Lung (tissue), 12 donors: ENCODE data around the gene SDR39U1. TPM values are rescaled to one million over a fixed set of nuclear protein-coding genes. Genes with fewer than 3 reads are reported as not detected.
"Not testable (repeated sequence)": the region's sequence is repeated elsewhere in the genome, so short reads cannot be mapped to it uniquely, and the experiment has no call there.

Experiments used
- ATAC-seq: fragments of 200-7000 bp; cut with Tn5 transposase; one replicate; pipeline ENCODE4 v1.9.1; 2020; ENCODE audit warnings: moderate number of reproducible peaks; ENCODE audit not compliant: insufficient read depth, low FRiP score
- DNase-seq, 3 donors: peaks; one replicate each; pipeline ENCODE4 v3.0.0-alpha.2; 2013 to 2017
- H3K27ac ChIP-seq, 2 donors: one replicate each; pipeline ENCODE4 v1.5.1; 2013; ENCODE audit warnings: mild to moderate bottlenecking in 2 of 2, moderate library complexity in 2 of 2, control low read depth in 1 of 2, inconsistent platforms in 1 of 2, low read depth in 1 of 2, low read length in 1 of 2
- H3K27me3 ChIP-seq, 3 donors: one replicate each; pipeline ENCODE4 v1.5.1; 2013; ENCODE audit warnings: low read length in 2 of 3; ENCODE audit not compliant: control insufficient read depth in 3 of 3, insufficient read depth in 3 of 3
- H3K36me3 ChIP-seq, 4 donors: one replicate each; pipeline ENCODE4 v1.5.1; 2013; ENCODE audit warnings: low read length in 4 of 4, mild to moderate bottlenecking in 1 of 4, moderate library complexity in 1 of 4; ENCODE audit not compliant: control insufficient read depth in 4 of 4, insufficient read depth in 4 of 4
- H3K4me1 ChIP-seq, 5 donors: one replicate each; pipeline ENCODE4 v1.5.1; 2013; ENCODE audit warnings: low read length in 5 of 5, mild to moderate bottlenecking in 2 of 5, moderate library complexity in 1 of 5; ENCODE audit not compliant: control insufficient read depth in 5 of 5, insufficient read depth in 5 of 5
- H3K4me3 ChIP-seq: one replicate; pipeline ENCODE4 v1.5.1; 2013; ENCODE audit warnings: mild to moderate bottlenecking, control low read depth, moderate library complexity
- H3K9ac ChIP-seq, 2 donors: one replicate each; pipeline ENCODE4 v1.5.1; 2013; ENCODE audit warnings: low read length in 2 of 2, control low read depth in 1 of 2; ENCODE audit not compliant: insufficient read depth in 1 of 2
- H3K9me3 ChIP-seq, 4 donors: one replicate each; pipeline ENCODE4 v1.5.1; 2013; ENCODE audit warnings: low read length in 3 of 4, mild to moderate bottlenecking in 1 of 4, moderate library complexity in 1 of 4; ENCODE audit not compliant: control insufficient read depth in 4 of 4, insufficient read depth in 3 of 4
- WGBS, 2 donors: extraction: QIAGEN DNeasy Blood & Tissue Kit; methylation state at CpG; one replicate each; pipeline ENCODE4 v1.1.7; 2013; 5-methylcytosine and 5-hydroxymethylcytosine counted together
- polyA plus RNA-seq, 2 donors: library from polyadenylated mRNA; stranded (reverse); fragments of 200-250 nt; gene quantifications; one replicate each; pipeline ENCODE4 v1.2.1, GENCODE V29; 2013
- total RNA-seq, 2 donors: library from RNA; depleted of rRNA in 1 of 2; stranded (reverse); fragments of >200 nt in 1 of 2; gene quantifications; one replicate each; pipeline ENCODE4 v1.2.1, GENCODE V29; 2014 to 2021
- TF ChIP-seq, protein P1 (sequence below): IDR thresholded peaks from 2 replicates; pipeline ENCODE4 v1.5.1; 2012; ENCODE audit warnings: mild to moderate bottlenecking; ENCODE audit errors: control extremely low read depth, extremely low read depth
- donor health status: control.
- donor health status: control.
- donor health status: Bipolar disorder and iron deficiency.
- donor health status: healthy.
- donor health status: DM: yes; HTN: yes; CAD: no.

SDR39U1 gene
- total and polyA plus RNA-seq, 4 donors, result 19.5 to 63.9 (median 52.8) TPM

DNA sequence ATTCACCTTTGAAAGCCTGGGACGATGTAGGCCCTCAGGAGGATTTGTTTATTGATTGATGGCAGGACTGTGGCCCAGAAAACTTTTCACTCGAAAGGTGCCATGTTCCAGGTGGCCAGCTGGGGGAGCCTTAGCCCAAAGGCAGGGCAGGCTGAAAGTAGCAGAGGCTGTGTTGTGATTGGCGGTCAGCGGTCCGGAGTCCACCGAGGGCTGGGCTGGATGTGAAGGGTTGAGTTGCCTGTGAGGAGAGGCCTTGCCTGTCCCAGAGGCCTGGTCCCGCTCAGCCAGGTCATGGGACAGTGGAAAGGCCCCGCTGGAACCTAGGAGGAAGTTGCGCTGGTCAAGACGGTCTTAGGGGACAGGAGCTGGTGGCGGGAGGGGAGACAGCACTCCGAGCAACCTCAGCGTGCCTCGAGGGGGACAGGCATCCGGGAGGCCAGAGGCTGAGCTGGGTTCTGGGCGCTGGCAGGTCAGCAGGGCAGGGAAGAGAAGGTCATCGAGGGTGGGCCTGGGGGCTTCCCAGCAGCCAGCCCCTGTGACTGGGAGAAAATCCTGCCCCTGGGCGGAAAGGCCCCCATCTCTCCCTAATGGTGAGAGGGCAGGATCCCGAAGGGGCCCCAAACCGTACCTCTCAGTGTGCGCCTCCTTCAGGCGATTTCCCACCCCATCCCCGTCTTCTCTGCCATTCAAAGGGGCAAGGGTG, 39.2 kb upstream of the SDR39U1 start:
- DNase-seq (peak; percentile 13 to 30 (median 18)), ATAC-seq (no peak)
- no peak overlapping the region for H3K27ac ChIP-seq
- no peaks in the 10 kb centered on the region for H3K4me1 ChIP-seq
- H3K9ac ChIP-seq, result no peak overlapping the region
- peaks cover 0 to 2% (median 0%) of the 10 kb centered on the region in 4 donors for H3K9me3 ChIP-seq
- H3K27me3 ChIP-seq, result no peaks in the 10 kb centered on the region
- no peak overlapping the region for H3K4me3 ChIP-seq
- TF ChIP-seq, protein P1, sequence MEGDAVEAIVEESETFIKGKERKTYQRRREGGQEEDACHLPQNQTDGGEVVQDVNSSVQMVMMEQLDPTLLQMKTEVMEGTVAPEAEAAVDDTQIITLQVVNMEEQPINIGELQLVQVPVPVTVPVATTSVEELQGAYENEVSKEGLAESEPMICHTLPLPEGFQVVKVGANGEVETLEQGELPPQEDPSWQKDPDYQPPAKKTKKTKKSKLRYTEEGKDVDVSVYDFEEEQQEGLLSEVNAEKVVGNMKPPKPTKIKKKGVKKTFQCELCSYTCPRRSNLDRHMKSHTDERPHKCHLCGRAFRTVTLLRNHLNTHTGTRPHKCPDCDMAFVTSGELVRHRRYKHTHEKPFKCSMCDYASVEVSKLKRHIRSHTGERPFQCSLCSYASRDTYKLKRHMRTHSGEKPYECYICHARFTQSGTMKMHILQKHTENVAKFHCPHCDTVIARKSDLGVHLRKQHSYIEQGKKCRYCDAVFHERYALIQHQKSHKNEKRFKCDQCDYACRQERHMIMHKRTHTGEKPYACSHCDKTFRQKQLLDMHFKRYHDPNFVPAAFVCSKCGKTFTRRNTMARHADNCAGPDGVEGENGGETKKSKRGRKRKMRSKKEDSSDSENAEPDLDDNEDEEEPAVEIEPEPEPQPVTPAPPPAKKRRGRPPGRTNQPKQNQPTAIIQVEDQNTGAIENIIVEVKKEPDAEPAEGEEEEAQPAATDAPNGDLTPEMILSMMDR, result peak; percentile 25
- no peaks in the 10 kb centered on the region for H3K36me3 ChIP-seq
- 42 to 62% methylated on average over 23 of the region's 23 CpGs for WGBS, 2 donors

DNA sequence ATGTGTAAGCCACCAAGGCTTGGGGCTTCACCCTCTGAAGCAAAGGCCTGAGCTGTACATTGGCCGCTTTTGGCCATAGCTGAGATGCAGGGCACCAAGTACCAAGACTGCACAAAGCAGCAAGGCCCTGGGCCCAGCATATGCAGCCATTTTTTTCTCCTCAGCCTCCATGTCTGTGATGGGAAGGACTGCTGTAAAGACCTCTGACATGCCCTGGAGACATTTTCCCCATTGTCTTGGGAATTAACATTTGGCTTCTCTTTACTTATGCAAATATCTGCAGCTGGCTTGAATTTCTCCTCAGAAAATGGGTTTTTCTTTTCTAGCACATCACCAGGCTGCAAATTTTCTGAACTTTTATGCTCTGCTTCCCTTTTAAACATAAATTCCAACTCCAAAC, 37.4 kb upstream of the SDR39U1 start:
- ATAC-seq, H3K9ac ChIP-seq, H3K27me3 ChIP-seq, H3K27ac ChIP-seq, DNase-seq, H3K36me3 ChIP-seq, H3K9me3 ChIP-seq, H3K4me3 ChIP-seq, H3K4me1 ChIP-seq: not testable (repeated sequence)
- WGBS, 2 donors, result 0 to 91% methylated on average over 1 of the region's 1 CpG

DNA sequence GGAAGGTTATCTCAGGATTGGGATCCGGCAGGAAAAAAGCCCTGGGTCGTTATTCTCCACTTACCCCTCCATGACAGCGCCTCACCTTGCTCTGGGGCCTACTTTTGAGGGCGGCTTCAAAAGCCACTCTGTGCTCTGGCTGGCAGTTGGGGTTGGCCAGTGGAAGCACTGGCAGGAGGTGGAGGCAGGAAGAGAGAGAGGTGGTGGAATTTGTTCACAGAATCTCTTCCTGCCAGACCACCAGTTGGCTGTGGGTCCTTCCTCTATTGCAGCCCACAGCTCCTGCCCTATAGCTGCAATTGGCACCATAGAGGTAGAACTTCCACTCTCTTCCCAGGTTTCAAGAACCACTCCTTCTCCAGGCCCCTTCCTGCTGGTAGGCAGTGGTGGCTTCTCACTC, 32.7 kb upstream of the SDR39U1 start:
- 47 to 58% methylated on average over 4 of the region's 4 CpGs for WGBS, 2 donors
- Histone ChIP-seq H3K4me1 (no peaks in the 10 kb centered on the region), H3K9me3 (peaks cover 0 to 2% (median 0%) of the 10 kb centered on the region in 4 donors), H3K36me3 (no peaks in the 10 kb centered on the region), H3K27ac (no peak overlapping the region), H3K27me3 (no peaks in the 10 kb centered on the region), H3K9ac (no peak overlapping the region), H3K4me3 (no peak overlapping the region)
- DNase-seq (no peak), ATAC-seq (no peak)
- TF ChIP-seq, protein P1, result no peak

DNA sequence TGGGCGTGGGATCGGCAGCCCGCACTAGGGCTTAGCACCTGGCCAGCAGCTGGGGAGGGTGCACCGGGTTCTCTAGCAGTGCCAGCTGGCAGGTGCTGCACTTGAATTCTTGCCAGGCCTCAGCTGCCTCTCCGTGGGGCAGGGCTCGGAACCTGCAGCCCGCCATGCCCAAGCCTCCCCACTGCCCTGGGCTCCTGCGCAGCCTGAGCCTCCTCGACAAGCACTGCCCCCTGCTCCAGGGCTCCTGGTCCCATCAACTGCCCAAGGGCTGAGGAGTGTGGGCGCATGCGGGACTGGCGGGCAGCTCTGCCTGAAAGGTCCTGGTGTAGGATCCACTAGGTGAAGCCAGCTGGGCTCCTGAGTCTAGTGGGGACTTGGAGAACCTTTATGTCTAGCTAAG, 30.6 kb upstream of the SDR39U1 start:
- DNase-seq (no peak), ATAC-seq (no peak)
- no peaks in the 10 kb centered on the region for H3K27me3 ChIP-seq
- TF ChIP-seq, protein P1, result no peak
- no peaks in the 10 kb centered on the region for H3K9me3 ChIP-seq
- 75 to 96% methylated on average over 12 of the region's 12 CpGs for WGBS, 2 donors
- no peaks in the 10 kb centered on the region for H3K36me3 ChIP-seq
- no peak overlapping the region for H3K9ac ChIP-seq
- no peak overlapping the region for H3K4me3 ChIP-seq
- H3K4me1 ChIP-seq, result no peaks in the 10 kb centered on the region
- no peak overlapping the region for H3K27ac ChIP-seq

DNA sequence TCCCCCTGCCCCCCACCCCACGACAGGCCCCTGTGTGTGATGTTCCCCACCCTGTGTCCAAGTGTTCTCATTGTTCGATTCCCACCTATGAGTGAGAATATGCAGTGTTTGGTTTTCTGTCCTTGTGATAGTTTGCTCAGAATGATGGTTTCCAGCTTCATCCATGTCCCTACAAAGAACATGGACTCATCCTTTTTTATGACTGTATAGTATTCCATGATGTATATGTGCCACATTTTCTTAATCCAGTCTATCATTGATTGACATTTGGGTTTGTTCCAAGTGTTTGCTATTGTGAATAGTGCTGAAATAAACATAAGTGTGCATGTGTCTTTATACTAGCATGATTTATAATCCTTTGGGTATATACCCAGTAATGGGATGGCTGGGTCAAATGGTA, 27.9 kb upstream of the SDR39U1 start:
- DNase-seq, ATAC-seq, H3K4me1 ChIP-seq, H3K27ac ChIP-seq, H3K4me3 ChIP-seq, H3K27me3 ChIP-seq, H3K9me3 ChIP-seq, H3K9ac ChIP-seq, H3K36me3 ChIP-seq: not testable (repeated sequence)
- 86 to 100% methylated on average over 2 of the region's 2 CpGs for WGBS, 2 donors
